Tongue (tissue), 2 donors: Measurements from ENCODE around the gene SLC39A9. TPM values are rescaled to one million over a fixed set of nuclear protein-coding genes. Genes with fewer than 3 reads are reported as not detected.
"Not testable (repeated sequence)": the region's sequence is repeated elsewhere in the genome, so short reads cannot be mapped to it uniquely, and the experiment has no call there.

Experiments
- DNase-seq: peaks from one replicate; pipeline ENCODE4 v3.0.0-alpha.2; 2015
- total RNA-seq: library from RNA; depleted of rRNA; stranded (reverse); fragments of >200 nt; gene quantifications from one replicate; pipeline ENCODE4 v1.2.3, GENCODE V29; 2014

Gene SLC39A9
- total RNA-seq, 1 donor from 2014 or later, result 56.3 TPM

GRCh38 chr14:69370061-69370460 is 28.4 kb upstream of the SLC39A9 start:
- no peak for DNase-seq

DNA sequence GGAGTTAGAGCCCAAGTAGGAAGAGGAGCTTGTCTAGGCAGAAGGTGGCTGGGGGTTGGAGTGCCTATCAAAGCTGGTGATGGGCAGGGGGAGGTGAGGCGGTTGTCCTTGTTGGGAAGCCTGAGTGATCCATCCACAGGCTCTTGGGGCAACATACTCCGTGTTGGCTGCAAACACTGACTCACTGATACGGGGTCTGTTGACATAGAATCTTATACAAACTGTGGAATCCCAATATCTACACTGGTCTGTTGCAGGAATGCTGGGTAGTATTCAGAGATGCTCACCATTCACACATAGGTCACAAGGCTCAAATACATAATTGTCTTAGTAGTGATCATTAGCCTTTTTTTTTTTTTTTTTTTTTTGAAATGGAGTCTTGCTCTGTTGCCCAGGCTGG is 26.3 kb upstream of the SLC39A9 start:
- DNase-seq, result no peak

GRCh38 chr14:69373104-69373503 is 25.4 kb upstream of the SLC39A9 start:
- DNase-seq, result no peak

DNA sequence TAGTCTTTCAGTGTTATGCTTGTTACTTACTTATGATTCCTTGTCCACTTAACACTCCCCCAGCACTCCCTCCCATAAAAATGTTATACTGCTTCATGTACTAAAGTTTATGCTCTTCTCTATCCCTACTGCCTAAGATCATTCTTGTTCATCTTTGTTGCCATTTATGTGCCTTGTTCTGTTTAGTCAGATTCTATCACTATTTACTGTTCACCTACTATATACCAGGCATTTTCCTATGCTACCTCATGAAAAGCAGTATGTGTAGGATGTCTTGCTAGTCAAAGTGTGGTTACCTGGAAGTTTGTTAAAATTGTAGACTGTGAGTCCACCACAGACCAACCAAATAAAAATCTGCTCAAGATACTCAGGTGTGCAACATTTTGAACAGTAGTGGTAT is 24.3 kb upstream of the SLC39A9 start:
- DNase-seq, result no peak

DNA sequence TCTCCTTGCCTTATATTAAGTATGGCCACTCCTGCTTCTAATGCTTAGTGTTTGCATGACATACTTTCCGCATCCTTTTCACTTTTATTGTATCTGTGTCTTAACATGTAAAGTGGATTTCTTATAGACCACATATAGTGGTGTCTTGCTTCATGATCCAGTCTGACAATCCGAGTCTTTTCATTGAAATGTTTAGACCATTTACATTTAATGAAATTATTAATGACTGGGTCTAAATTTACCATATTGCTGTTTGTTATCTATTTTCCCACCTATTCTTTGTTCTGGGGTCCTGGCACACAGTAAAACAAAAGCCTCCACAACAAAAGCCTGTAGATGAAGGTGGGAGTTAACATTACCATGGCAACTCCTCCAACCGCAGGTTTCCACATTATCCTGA is 23.3 kb upstream of the SLC39A9 start:
- no peak for DNase-seq

DNA sequence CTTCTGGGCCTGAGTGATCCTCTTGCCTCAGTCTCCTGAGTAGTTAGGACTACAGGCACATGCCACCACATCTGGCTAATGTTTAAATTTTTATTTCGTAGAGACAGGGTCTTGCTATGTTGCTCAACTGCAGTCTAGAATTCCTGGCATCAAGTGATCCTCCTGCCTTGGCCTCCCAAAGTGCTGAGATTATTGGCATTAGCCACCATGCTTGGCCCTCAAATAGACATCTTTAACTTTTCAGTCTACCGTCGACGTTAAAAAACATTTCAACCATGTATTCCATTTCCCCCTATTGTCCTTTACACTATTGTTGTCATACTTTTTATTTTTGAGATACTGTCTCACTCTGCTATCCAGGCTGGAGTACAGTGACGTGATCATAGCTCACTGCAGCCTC is 22.8 kb upstream of the SLC39A9 start:
- DNase-seq, result no peak

- no peak for DNase-seq
Measured at GRCh38 chr14:69376439-69376838, 22.1 kb upstream of the SLC39A9 start.

DNA sequence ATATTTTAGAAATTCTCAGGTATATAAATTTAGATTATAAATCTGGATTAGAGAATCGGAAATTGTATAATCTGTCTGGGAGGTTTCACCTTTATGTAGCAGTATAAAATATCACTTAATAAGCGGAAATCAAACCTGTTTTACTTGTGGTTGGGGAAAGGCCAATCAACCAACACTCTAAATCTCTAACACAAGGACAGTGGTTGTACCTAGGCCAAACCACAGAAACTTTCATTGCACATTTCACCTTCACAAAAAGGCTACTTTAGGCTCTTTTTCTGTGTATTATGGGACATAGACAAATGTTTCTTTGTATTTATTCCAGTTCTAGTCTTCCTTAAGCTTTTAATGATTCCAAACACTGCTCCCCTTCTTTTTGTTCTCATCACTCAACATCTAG is 20.2 kb upstream of the SLC39A9 start:
- DNase-seq, result no peak

- no peak for DNase-seq
Measured at GRCh38 chr14:69387311-69387710, 11.2 kb upstream of the SLC39A9 start.

DNA sequence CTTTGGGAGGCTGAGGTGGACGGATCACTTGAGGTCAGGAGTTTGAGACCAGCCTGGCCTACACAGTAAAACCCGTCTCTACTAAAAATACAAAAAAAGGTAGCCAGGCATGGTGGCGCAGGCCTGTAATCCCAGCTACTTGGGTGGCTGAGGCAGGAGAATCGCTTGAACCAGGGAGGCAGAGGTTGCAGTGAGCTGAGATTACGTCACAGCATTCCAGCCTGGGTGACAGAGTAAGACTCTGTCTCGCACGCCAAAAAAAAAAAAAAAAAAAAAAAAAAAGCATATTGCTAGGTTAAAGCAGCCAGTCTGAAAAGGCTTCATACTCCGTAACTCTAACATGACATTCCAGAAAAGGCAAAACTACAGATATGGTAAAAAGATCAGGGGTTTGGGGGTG is 7.1 kb upstream of the SLC39A9 start:
- not testable (repeated sequence) for DNase-seq

DNA sequence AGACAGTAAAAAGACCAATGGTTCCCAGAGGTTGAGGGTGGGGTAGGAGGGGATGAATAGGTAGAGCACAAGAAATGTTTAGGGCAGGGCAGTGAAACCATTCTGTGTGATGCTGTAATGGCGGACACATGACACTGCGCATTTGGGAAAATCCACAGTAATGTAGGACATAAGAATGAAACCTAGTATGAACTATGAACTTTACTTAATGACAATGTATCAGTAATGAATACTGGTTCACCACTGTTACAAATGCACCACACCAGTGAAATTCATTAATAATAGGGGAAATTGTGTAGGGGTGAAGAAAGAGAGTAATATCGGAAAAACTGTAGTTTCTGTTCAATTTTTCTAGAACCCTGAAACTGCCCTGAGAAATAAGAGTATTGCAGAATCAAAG is 6.0 kb upstream of the SLC39A9 start:
- no peak for DNase-seq

DNA sequence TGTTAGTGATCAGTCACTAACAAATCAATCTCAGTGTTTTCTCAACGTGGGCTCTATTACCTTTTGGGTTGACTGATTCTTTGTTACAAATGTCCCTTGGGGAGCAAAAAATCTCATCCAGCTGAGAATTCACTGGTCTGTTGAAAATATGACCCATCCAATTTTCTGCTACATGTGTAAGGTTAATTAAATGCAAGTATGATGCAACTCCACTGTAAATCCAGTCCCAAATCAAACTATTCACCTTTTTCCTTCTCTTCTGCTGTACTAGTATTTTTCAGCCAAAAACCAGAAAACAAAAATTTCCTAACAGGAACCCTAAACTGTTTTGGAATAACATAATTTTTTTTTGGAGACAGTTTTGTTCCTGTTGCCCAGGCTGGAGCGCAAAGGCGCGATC is 2.6 kb upstream of the SLC39A9 start:
- DNase-seq, result no peak

DNA sequence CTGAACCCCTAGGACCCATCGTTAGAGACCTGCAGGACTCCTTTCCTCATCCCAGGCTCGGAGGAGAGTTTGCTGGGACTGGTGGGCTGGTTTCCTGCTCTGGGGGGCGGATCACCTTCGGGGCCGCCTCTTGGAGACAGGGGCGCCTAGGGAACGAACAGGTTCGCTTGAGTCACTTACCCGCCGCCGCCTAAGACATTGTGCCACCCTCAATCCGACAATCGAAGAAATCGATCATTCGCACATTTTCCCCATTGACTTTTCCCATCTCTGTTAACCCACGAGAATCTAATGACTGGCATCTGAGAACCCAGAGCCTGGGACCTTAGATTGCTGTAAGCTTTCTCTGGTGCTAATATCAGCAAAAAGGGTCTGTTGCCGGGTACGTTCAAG is 322 bp downstream of the SLC39A9 start:
- no peak for DNase-seq

DNA sequence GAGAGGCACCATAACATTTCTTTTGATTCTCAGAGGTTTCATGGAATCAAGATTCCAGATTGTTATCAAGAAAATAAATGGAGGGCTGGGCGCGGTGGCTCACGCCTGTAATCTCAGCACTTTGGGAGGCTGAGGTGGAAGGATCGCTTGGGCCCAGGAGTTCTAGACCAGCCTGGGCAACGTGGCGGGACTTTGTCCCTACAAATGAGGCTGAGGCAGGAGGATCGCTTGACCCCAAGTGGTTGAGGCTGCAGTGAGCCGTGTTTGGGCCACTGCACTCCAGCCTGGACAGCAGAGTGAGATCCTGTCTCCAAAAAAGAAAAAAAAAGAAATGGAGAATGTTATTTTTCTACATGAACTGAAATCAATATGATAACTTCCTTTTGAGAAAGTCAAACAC is 1.3 kb downstream of the SLC39A9 start:
- DNase-seq, result no peak

- DNase-seq, result no peak
Measured at GRCh38 chr14:69400154-69400553, 1.7 kb downstream of the SLC39A9 start.

DNA sequence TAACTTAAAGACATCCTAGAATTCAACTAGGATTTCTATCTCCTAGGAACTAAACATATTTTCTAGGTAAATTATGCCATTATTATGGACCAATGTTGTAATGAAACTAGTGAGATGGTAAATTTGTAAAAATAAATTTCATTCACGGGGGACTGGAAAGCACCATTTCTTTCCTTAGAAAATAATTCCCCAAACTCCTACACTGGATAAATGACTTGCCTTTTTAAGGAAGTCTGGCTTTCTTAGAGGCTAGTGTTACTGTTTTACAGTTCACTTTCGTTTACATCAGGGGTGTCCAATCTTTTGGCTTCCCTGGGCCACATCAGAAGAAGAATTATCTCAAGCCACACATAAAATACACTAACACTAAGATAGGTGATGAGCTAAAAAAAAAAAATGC is 3.3 kb downstream of the SLC39A9 start:
- no peak for DNase-seq

GRCh38 chr14:69404478-69404877 is 6.0 kb downstream of the SLC39A9 start:
- DNase-seq, result no peak

GRCh38 chr14:69404883-69405282 is 6.4 kb downstream of the SLC39A9 start:
- no peak for DNase-seq

- no peak for DNase-seq
Measured at GRCh38 chr14:69405762-69406161, 7.3 kb downstream of the SLC39A9 start.

GRCh38 chr14:69408331-69408960 is 10.0 kb downstream of the SLC39A9 start:
- DNase-seq, result no peak

DNA sequence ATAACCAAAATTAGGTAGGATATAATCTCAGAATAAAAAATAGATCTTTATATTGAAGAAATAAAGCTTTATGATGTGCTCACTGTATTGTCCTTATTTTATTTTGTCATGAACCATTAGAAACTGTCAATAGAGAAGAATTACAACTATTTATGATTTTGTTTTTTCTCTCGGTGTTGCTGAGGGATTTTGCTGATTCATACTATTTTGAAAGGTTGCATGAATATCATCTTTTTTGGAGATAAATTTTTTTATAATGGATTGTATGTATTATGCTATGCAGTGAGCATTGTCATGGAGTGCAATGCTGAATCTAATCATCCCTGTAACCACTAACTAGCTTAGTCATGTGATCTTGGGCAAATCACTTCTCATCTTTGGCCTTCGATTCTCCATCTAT is 15.0 kb downstream of the SLC39A9 start:
- no peak for DNase-seq

DNA sequence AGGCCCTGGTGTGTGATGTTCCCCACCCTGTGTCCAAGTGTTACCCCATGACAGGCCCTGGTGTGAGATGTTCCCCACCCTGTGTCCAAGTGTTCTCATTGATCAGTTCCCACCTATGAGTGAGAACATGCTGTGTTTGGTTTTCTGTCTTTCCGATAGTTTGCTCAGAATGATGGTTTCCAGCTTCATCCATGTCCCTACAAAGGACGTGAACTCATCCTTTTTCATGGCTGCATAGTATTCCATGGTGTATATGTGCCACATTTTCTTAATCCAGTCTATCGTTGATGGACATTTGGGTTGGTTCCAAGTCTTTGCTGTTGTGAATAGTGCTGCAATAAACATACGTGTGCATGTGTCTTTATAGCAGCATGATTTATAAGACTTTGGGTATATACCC is 17.6 kb downstream of the SLC39A9 start:
- DNase-seq, result not testable (repeated sequence)

GRCh38 chr14:69423279-69423678 is 24.8 kb downstream of the SLC39A9 start:
- no peak for DNase-seq

GRCh38 chr14:69424149-69424923 is 25.8 kb downstream of the SLC39A9 start:
- DNase-seq, result no peak
